ENCODE data around the gene KIF6. TPM values are rescaled to one million over a fixed set of nuclear protein-coding genes. Genes with fewer than 3 reads are reported as not detected.

Gene KIF6
- total RNA-seq, 4 donors from 2014 or later: 0.40 to 1.3 (median 0.80) TPM

- 46 to 72% methylated on average over 6 of the region's 6 CpGs for WGBS, 2 donors
- no peak for TF ChIP-seq POLR2A (IDR thresholded peaks at IDR 0.05)
- TF ChIP-seq, protein P1, sequence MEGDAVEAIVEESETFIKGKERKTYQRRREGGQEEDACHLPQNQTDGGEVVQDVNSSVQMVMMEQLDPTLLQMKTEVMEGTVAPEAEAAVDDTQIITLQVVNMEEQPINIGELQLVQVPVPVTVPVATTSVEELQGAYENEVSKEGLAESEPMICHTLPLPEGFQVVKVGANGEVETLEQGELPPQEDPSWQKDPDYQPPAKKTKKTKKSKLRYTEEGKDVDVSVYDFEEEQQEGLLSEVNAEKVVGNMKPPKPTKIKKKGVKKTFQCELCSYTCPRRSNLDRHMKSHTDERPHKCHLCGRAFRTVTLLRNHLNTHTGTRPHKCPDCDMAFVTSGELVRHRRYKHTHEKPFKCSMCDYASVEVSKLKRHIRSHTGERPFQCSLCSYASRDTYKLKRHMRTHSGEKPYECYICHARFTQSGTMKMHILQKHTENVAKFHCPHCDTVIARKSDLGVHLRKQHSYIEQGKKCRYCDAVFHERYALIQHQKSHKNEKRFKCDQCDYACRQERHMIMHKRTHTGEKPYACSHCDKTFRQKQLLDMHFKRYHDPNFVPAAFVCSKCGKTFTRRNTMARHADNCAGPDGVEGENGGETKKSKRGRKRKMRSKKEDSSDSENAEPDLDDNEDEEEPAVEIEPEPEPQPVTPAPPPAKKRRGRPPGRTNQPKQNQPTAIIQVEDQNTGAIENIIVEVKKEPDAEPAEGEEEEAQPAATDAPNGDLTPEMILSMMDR (IDR thresholded peaks at IDR 0.05): no peak
- Histone ChIP-seq H3K4me3 (replicated peaks in 1 of 3) (no peak overlapping the region), H3K9me3 (no peaks in the 10 kb centered on the region), H3K36me3 (no peaks in the 10 kb centered on the region), H3K27me3 (no peaks in the 10 kb centered on the region), H3K4me1 (peaks cover 0 to 9% of the 10 kb centered on the region in 2 donors), H3K27ac (no peak overlapping the region)
- peak; percentile 11 for DNase-seq
- intact Hi-C loops (cut with DNase I): no loop called here
These were observed 228.3 kb downstream of the KIF6 start for GRCh38 chr6:39496915-39497314.

DNA sequence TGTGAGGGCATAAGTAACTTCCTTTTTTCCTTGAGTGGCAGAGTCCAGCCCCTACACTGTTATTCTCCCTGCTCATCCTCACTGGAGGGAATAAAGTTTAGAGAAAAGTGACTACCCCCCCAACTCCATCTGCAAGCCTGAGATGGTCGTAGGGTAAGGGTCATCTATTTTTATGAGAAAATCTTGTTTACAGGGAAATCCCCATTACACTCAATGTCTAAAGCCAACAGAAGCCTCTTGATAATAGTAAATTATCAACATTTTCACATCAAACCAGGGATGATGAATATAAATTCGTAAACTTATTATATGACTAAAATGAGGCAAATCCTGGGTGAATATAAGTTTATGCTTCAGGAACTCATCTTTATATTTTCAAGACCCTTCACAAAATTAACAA lies 228.8 kb downstream of the KIF6 start:
- Histone ChIP-seq H3K27ac (no peak overlapping the region), H3K9me3 (no peaks in the 10 kb centered on the region), H3K4me1 (peaks cover 0 to 9% of the 10 kb centered on the region in 2 donors), H3K4me3 (replicated peaks in 1 of 3) (no peak overlapping the region), H3K36me3 (no peaks in the 10 kb centered on the region), H3K27me3 (no peaks in the 10 kb centered on the region)
- intact Hi-C loops (cut with DNase I): no loop called here
- no peak for TF ChIP-seq POLR2A (IDR thresholded peaks at IDR 0.05)
- TF ChIP-seq, protein P1 (IDR thresholded peaks at IDR 0.05): no peak
- DNase-seq: no peak
- WGBS, 2 donors: 70 to 83% methylated on average over 2 of the region's 2 CpGs

GRCh38 chr6:39495640-39496039 lies 229.6 kb downstream of the KIF6 start:
- no peak for DNase-seq
- no peaks in the 10 kb centered on the region for H3K9me3 ChIP-seq
- WGBS, 2 donors: 85% methylated on average over 3 of the region's 3 CpGs
- H3K4me3 ChIP-seq (replicated peaks in 1 of 3): no peak overlapping the region
- H3K36me3 ChIP-seq: no peaks in the 10 kb centered on the region
- no peaks in the 10 kb centered on the region for H3K27me3 ChIP-seq
- H3K27ac ChIP-seq: no peak overlapping the region
- intact Hi-C loops (cut with DNase I): no loop called here
- H3K4me1 ChIP-seq: peaks cover 0 to 9% of the 10 kb centered on the region in 2 donors
- TF ChIP-seq POLR2A (IDR thresholded peaks at IDR 0.05): no peak
- TF ChIP-seq, protein P1 (IDR thresholded peaks at IDR 0.05): no peak

DNA sequence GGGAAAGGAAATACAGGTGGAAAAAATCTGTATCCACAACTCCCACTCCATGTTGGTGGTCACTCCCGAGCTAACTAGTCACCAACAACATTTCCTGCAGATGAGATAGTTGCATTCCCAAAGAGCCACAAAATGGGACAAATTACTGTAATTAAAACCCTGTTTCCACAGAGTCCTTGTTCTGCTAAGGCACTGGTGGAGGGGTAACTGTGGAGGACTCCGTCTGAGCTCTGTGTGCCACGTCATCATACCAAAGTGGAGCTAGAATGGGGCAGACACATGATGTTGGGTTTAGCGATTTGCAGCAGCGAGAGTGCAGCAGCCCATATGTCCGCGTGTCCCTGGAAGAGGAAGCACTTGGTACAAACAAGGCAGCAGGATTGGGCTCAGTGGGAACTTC lies 230.2 kb downstream of the KIF6 start:
- H3K4me1 ChIP-seq: peaks cover 0 to 9% of the 10 kb centered on the region in 2 donors
- no peaks in the 10 kb centered on the region for H3K27me3 ChIP-seq
- H3K36me3 ChIP-seq: no peaks in the 10 kb centered on the region
- intact Hi-C loops (cut with DNase I): no loop called here
- TF ChIP-seq, protein P1 (IDR thresholded peaks at IDR 0.05): no peak
- no peak for TF ChIP-seq POLR2A (IDR thresholded peaks at IDR 0.05)
- H3K9me3 ChIP-seq: no peaks in the 10 kb centered on the region
- H3K27ac ChIP-seq: no peak overlapping the region
- no peak for DNase-seq
- no peak overlapping the region for H3K4me3 ChIP-seq (replicated peaks in 1 of 3)
- WGBS, 2 donors: 86 to 91% methylated on average over 7 of the region's 7 CpGs

DNA sequence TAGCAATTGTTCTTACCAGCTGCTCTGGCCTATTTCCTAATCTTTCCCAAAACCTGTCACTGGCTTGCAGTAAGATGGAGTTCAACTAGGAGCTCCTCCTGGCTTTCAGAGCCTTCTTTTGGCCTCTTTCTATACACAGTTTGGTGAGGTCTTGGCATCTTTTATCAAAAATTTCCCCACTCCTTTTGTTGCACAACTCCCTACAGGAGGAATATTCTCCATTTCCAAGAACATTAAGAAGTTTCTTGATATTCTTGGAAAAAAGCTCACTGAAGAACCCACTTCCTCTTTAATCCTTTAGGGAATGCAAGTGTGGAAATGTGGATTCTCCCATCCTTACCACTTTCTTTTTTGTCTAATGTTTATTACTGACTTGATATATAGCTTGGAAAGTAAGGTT lies 231.4 kb downstream of the KIF6 start:
- intact Hi-C loops (cut with DNase I): no loop called here
- H3K4me1 ChIP-seq: peaks cover 0 to 9% of the 10 kb centered on the region in 2 donors

More for the DNA sequence above, 231.4 kb downstream of the KIF6 start:
- no peak overlapping the region for H3K27ac ChIP-seq
- H3K27me3 ChIP-seq: no peaks in the 10 kb centered on the region
- no peaks in the 10 kb centered on the region for H3K9me3 ChIP-seq
- no peak for TF ChIP-seq POLR2A (IDR thresholded peaks at IDR 0.05)
- TF ChIP-seq, protein P1 (IDR thresholded peaks at IDR 0.05): no peak
- no peak overlapping the region for H3K4me3 ChIP-seq (replicated peaks in 1 of 3)
- H3K36me3 ChIP-seq: no peaks in the 10 kb centered on the region
- DNase-seq: no peak
